GM23248 (cell line): Measurements from ENCODE around the gene TNFRSF8.
"Not testable (repeated sequence)": the region's sequence is repeated elsewhere in the genome, so short reads cannot be mapped to it uniquely, and the experiment has no call there.

Experiments used
- EZH2 ChIP-seq: fragments of 200-600 bp; sonication (generic); IDR thresholded peaks from 2 replicates; pipeline ENCODE4 v1.6.1; 2018; ENCODE audit warnings: antibody characterized with exemption, mild to moderate bottlenecking; ENCODE audit not compliant: insufficient read depth, poor library complexity, severe bottlenecking
- EZH2phosphoT487 ChIP-seq: fragments of 200-600 bp; sonication (generic); IDR thresholded peaks from 2 replicates; pipeline ENCODE4 v1.6.1; 2018; ENCODE audit warnings: antibody characterized with exemption, moderate library complexity, mild to moderate bottlenecking, low read depth; ENCODE audit not compliant: insufficient read depth

DNA sequence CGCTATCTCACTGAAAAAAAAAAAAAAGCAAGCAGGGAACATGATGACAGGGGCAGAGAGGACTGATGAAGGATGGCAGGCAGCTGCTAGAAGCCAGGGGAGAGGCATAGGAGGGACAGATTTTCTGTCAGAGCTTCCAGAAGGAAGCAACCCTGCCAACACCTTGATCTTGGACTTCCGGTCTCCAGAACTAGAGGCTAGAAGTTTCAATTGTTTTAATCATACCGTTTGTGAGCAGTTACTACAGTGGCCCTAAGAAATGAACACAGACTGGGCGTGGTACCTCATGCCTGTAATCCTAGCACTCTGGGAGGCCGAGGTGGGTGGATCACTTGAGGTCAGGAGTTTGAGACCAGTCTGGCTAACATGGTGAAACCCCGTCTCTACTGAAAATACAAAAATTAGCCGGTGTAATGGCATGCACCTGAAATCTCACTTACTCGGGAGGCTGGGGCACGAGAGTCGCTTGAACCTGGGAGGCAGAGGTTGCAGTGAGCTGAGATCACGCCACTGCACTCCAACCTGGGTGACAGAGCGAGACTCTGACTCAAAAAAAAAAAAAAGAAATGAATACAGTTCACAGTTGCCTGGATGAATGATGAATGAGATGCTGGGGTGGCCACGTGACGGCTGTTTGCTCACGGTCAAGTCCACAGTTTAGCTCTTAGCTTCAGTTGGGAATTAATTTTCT, 18.8 kb upstream of the TNFRSF8 start:
- TF ChIP-seq EZH2, EZH2phosphoT487: not testable (repeated sequence)
